ENCODE measurements around the gene ASB6.

DNA sequence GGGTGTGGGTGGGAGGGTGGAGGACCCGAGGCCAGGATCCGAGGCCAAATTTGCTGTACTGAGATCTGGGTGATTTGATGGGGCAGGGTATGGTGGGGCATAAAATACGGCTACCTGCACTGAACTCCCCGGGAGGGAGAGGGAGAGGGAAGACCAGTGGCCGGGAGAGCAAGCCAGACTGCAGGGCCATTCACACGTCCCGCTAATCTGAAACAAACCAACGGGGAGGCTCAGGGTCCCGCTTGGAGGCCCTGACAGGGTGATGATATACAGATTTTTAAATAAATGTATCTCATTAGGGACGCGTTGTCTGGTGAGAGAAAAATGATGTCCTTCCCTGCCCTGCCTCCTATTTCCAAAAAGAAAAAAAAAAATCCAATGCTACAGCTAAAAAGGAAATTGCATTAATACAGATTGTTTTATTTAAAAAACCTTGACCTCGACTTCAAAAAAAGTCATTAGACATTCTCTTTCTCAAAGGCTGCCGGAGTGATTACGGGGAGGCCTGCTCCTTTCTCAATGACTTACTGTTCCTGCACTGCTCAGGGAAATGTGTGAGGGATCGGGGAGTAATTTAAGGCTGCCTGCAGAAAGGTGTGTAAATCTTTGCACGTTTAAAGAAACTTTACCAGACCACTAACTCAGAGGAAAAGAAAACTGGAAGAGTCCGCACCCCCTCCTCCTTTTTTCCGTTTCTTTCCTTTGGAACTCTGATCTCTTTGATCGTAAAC lies 12.0 kb upstream of the ASB6 start:
- TF ChIP-seq, protein P1, sequence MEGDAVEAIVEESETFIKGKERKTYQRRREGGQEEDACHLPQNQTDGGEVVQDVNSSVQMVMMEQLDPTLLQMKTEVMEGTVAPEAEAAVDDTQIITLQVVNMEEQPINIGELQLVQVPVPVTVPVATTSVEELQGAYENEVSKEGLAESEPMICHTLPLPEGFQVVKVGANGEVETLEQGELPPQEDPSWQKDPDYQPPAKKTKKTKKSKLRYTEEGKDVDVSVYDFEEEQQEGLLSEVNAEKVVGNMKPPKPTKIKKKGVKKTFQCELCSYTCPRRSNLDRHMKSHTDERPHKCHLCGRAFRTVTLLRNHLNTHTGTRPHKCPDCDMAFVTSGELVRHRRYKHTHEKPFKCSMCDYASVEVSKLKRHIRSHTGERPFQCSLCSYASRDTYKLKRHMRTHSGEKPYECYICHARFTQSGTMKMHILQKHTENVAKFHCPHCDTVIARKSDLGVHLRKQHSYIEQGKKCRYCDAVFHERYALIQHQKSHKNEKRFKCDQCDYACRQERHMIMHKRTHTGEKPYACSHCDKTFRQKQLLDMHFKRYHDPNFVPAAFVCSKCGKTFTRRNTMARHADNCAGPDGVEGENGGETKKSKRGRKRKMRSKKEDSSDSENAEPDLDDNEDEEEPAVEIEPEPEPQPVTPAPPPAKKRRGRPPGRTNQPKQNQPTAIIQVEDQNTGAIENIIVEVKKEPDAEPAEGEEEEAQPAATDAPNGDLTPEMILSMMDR (IDR thresholded peaks at IDR 0.05): no peak
- TF ChIP-seq POLR2A (IDR thresholded peaks at IDR 0.05): no peak

Measured in thyroid gland (tissue), 4 donors.